Brain microvascular endothelial cell (primary cell): ENCODE results near the gene IRGQ.

Experiments
- DNase-seq: peaks from one replicate; pipeline ENCODE4 v3.0.0-alpha.2; 2020
- H3K27ac ChIP-seq: fragments of 250-450 bp; sonication (Bioruptor Pico); 2 replicates; pipeline ENCODE4 v1.5.1; 2020; ENCODE audit warnings: mild to moderate bottlenecking, moderate library complexity
- H3K27me3 ChIP-seq: fragments of 250-450 bp; sonication (Bioruptor Pico); replicated peaks from 2 replicates; pipeline ENCODE4 v1.5.1; 2020; ENCODE audit warnings: mild to moderate bottlenecking
- H3K36me3 ChIP-seq: fragments of 250-450 bp; sonication (Bioruptor Pico); replicated peaks from 2 replicates; pipeline ENCODE4 v1.5.1; 2020; ENCODE audit warnings: mild to moderate bottlenecking
- H3K4me3 ChIP-seq: 2 replicates; pipeline ENCODE4 v1.5.1; 2011; ENCODE audit warnings: low read depth, mild to moderate bottlenecking, control low read depth, low read length, moderate library complexity
- CTCF ChIP-seq: IDR thresholded peaks from 2 replicates; pipeline ENCODE4 v1.5.1; 2011; ENCODE audit warnings: low read depth, mild to moderate bottlenecking, moderate library complexity, low read length, control low read depth, inconsistent platforms; ENCODE audit errors: missing control alignments
- in situ Hi-C: cut with HindIII; loops from 2 replicates; pipeline ENCODE4 v1.10.0; 2017; ENCODE audit warnings: low sequenced_read_pairs, low pct_ligation_motif_present

Gene IRGQ

GRCh38 chr19:43575955-43576878 is 19.7 kb downstream of the IRGQ start:
- no peak for TF ChIP-seq CTCF
- DNase-seq, result no peak
- Histone ChIP-seq H3K4me3 (peak overlapping the region; percentile 48), H3K27me3 (no peaks in the 10 kb centered on the region), H3K36me3 (no peaks in the 10 kb centered on the region), H3K27ac (peak overlapping the region; percentile 50)
- in situ Hi-C loops, result no loop called here

GRCh38 chr19:43575156-43575950 is 20.6 kb downstream of the IRGQ start, which contains the start of the genes PINLYP and XRCC1:
Gene PINLYP, plus strand, starts transcription at chr19:43575801. Its CDS starts 1,391 bp downstream, at chr19:43577192.
Gene XRCC1, minus strand, starts transcription at chr19:43575527. Its CDS starts 69 bp downstream, at chr19:43575458.
- in situ Hi-C loops, result no loop called here
- DNase-seq, result peak; percentile 97
- peak within 1 kb of the TSS; percentile 90 for H3K4me3 ChIP-seq
- no peaks in the 10 kb centered on the region for H3K27me3 ChIP-seq
- no peaks in the 10 kb centered on the region for H3K36me3 ChIP-seq
- no peak for TF ChIP-seq CTCF
- peak within 1 kb of the TSS; percentile 63 for H3K27ac ChIP-seq

GRCh38 chr19:43574424-43575155 is 21.3 kb downstream of the IRGQ start:
- no peaks in the 10 kb centered on the region for H3K27me3 ChIP-seq
- peak overlapping the region; percentile 63 for H3K27ac ChIP-seq
- peak; percentile 22 for DNase-seq
- H3K4me3 ChIP-seq, result peak overlapping the region; percentile 90
- no peak for TF ChIP-seq CTCF
- H3K36me3 ChIP-seq, result no peaks in the 10 kb centered on the region
- in situ Hi-C loops, result no loop called here

- Histone ChIP-seq H3K36me3 (no peaks in the 10 kb centered on the region), H3K4me3 (no peak overlapping the region), H3K27me3 (no peaks in the 10 kb centered on the region), H3K27ac (no peak overlapping the region)
- in situ Hi-C loops, result no loop called here
- TF ChIP-seq CTCF, result no peak
- no peak for DNase-seq
Measured at GRCh38 chr19:43572171-43572588, 23.8 kb downstream of the IRGQ start.

GRCh38 chr19:43570174-43570791 is 25.7 kb downstream of the IRGQ start:
- H3K4me3 ChIP-seq, result no peak overlapping the region

More at GRCh38 chr19:43570174-43570791, 25.7 kb downstream of the IRGQ start:
- H3K36me3 ChIP-seq, result no peaks in the 10 kb centered on the region
- no peak for DNase-seq
- H3K27ac ChIP-seq, result no peak overlapping the region
- TF ChIP-seq CTCF, result no peak
- H3K27me3 ChIP-seq, result no peaks in the 10 kb centered on the region
- in situ Hi-C loops, result no loop called here
